Liver (tissue), 3 donors: Measurements from ENCODE around the gene ADCY2.

ENCODE experiments used
- ATF3 ChIP-seq: IDR thresholded peaks from 2 replicates; pipeline ENCODE4 v1.6.1; 2016; ENCODE audit warnings: antibody characterized with exemption
- CTCF ChIP-seq: fragments of 150-350 bp; IDR thresholded peaks from 2 replicates; pipeline ENCODE4 v1.5.1; 2017; ENCODE audit warnings: improper control_type of control experiment, low read depth, low read length; ENCODE audit not compliant: missing input control
- EGR1 ChIP-seq, 2 donors: IDR thresholded peaks; 2 replicates each; pipeline ENCODE4 v1.6.1; 2016 to 2018; ENCODE audit warnings: antibody characterized with exemption in 2 of 2, low read depth in 2 of 2
- GABPA ChIP-seq, 2 donors: IDR thresholded peaks in 1 of 2; conservative IDR thresholded peaks in 1 of 2; 2 replicates each; pipeline ENCODE4 v1.6.1; 2016; ENCODE audit warnings: antibody characterized with exemption in 2 of 2, mild to moderate bottlenecking in 1 of 2, moderate library complexity in 1 of 2
- HNF4A ChIP-seq, 2 donors: conservative IDR thresholded peaks; 2 replicates each; pipeline ENCODE4 v1.6.1; 2016; ENCODE audit warnings: antibody characterized with exemption in 2 of 2, mild to moderate bottlenecking in 2 of 2
- MAX ChIP-seq: IDR thresholded peaks from 2 replicates; pipeline ENCODE4 v1.6.1; 2016; ENCODE audit warnings: antibody characterized with exemption
- RAD21 ChIP-seq, 2 donors: IDR thresholded peaks; 2 replicates each; pipeline ENCODE4 v1.6.1; 2016; ENCODE audit warnings: antibody characterized with exemption in 2 of 2, mild to moderate bottlenecking in 2 of 2
- REST ChIP-seq: IDR thresholded peaks from 2 replicates; pipeline ENCODE4 v1.6.1; 2016; ENCODE audit warnings: antibody characterized with exemption, mild to moderate bottlenecking
- RXRA ChIP-seq, 2 donors: IDR thresholded peaks; 2 replicates each; pipeline ENCODE4 v1.6.1; 2017 to 2018; ENCODE audit warnings: antibody characterized with exemption in 2 of 2, mild to moderate bottlenecking in 1 of 2
- SP1 ChIP-seq: IDR thresholded peaks from 2 replicates; pipeline ENCODE4 v1.6.1; 2018; ENCODE audit warnings: antibody characterized with exemption, mild to moderate bottlenecking
- TAF1 ChIP-seq: conservative IDR thresholded peaks from 2 replicates; pipeline ENCODE4 v1.6.1; 2016; ENCODE audit warnings: antibody characterized with exemption, mild to moderate bottlenecking
- YY1 ChIP-seq: IDR thresholded peaks from 2 replicates; pipeline ENCODE4 v1.6.1; 2016; ENCODE audit warnings: antibody characterized with exemption, mild to moderate bottlenecking
- ZBTB33 ChIP-seq: IDR thresholded peaks from 2 replicates; pipeline ENCODE4 v1.6.1; 2016; ENCODE audit warnings: antibody characterized with exemption
- donor health status: healthy.
- donor health status: healthy.

- TF ChIP-seq CTCF = no peak
- TF ChIP-seq ZBTB33 = no peak
- no peak for TF ChIP-seq REST
- no peak for TF ChIP-seq YY1
- no peak for TF ChIP-seq TAF1
- TF ChIP-seq RXRA (IDR thresholded peaks at IDR 0.05) = no peak
- no peak for TF ChIP-seq MAX
- TF ChIP-seq GABPA (IDR thresholded peaks at IDR 0.05 in 1 of 2, conservative IDR thresholded peaks at IDR 0.05 in 1 of 2) = no peak
- no peak for TF ChIP-seq HNF4A (conservative IDR thresholded peaks at IDR 0.05)
- no peak for TF ChIP-seq RAD21 (IDR thresholded peaks at IDR 0.05)
- no peak for TF ChIP-seq ATF3
- TF ChIP-seq SP1 = no peak
- no peak for TF ChIP-seq EGR1 (IDR thresholded peaks at IDR 0.05; ENCODE audit: low read depth in 2 of 2)
Measured at GRCh38 chr5:7625740-7626139, 229.8 kb downstream of the ADCY2 start.
